Spleen (tissue), 11 donors: ENCODE results near the gene MSI2. TPM values are rescaled to one million over a fixed set of nuclear protein-coding genes. Genes with fewer than 3 reads are reported as not detected.

Source experiments
- DNase-seq: peaks from one replicate; pipeline ENCODE4 v3.0.0-alpha.2; 2020
- H3K27ac ChIP-seq, 8 donors: fragments of 200-600 bp; sonication (generic) in 7 of 8; 1 replicate in 4 of 8; 2 replicates in 4 of 8; pipeline versions ENCODE4 v1.5.0 to v1.8.0; 2016 to 2021; ENCODE audit warnings: inconsistent platforms in 4 of 8, mild to moderate bottlenecking in 4 of 8, moderate library complexity in 1 of 8
- H3K27me3 ChIP-seq, 7 donors: fragments of 200-600 bp; sonication (generic) in 6 of 7; replicated peaks in 1 of 7; 1 replicate in 4 of 7; 2 replicates in 3 of 7; pipeline versions ENCODE4 v1.5.0 to v1.8.0; 2016 to 2021; ENCODE audit warnings: inconsistent platforms in 3 of 7, mild to moderate bottlenecking in 1 of 7
- H3K36me3 ChIP-seq, 6 donors: fragments of 200-600 bp; sonication (generic) in 5 of 6; 1 replicate in 4 of 6; 2 replicates in 2 of 6; pipeline versions ENCODE4 v1.5.0 to v1.8.0; 2016 to 2021; ENCODE audit warnings: inconsistent platforms in 2 of 6
- H3K4me1 ChIP-seq, 6 donors: fragments of 200-600 bp; sonication (generic) in 5 of 6; 1 replicate in 3 of 6; 2 replicates in 3 of 6; pipeline versions ENCODE4 v1.5.0 to v1.8.0; 2016 to 2021; ENCODE audit warnings: inconsistent platforms in 3 of 6
- H3K4me3 ChIP-seq, 8 donors: fragments of 200-600 bp; sonication (generic) in 7 of 8; 1 replicate in 4 of 8; 2 replicates in 4 of 8; pipeline versions ENCODE4 v1.5.0 to v1.8.0; 2016 to 2021; ENCODE audit warnings: inconsistent platforms in 4 of 8, mild to moderate bottlenecking in 4 of 8, moderate library complexity in 2 of 8
- H3K9me3 ChIP-seq, 8 donors: fragments of 200-600 bp; sonication (generic) in 7 of 8; 1 replicate in 4 of 8; 2 replicates in 4 of 8; pipeline versions ENCODE4 v1.5.0 to v1.8.0; 2016 to 2021; ENCODE audit warnings: inconsistent platforms in 4 of 8
- CTCF ChIP-seq, 11 experiments: fragments of 200-600 bp in 7 of 11; fragments of 450-650 bp in 4 of 11; sonication (generic) in 4 of 11; IDR thresholded peaks in 8 of 11; conservative IDR thresholded peaks in 3 of 11; 1 replicate in 7 of 11; 2 replicates in 4 of 11; pipeline versions ENCODE4 v1.4.0 to v1.8.0; 2016 to 2021; ENCODE audit warnings: antibody characterized with exemption in 11 of 11, inconsistent platforms in 4 of 11, mild to moderate bottlenecking in 1 of 11
- POLR2A ChIP-seq, 3 donors: fragments of 450-650 bp; IDR thresholded peaks; one replicate each; pipeline ENCODE4 v1.5.1; 2017; ENCODE audit warnings: antibody characterized with exemption in 3 of 3, mild to moderate bottlenecking in 1 of 3
- POLR2AphosphoS5 ChIP-seq, 3 donors: sonication (generic); formaldehyde crosslinking; IDR thresholded peaks; one replicate each; pipeline ENCODE4 v1.5.1; 2017; ENCODE audit warnings: antibody characterized with exemption in 3 of 3
- WGBS, 5 donors: extraction: QIAGEN DNeasy Blood & Tissue Kit in 3 of 5; methylation state at CpG; one replicate each; pipeline versions ENCODE4 v1.1.5 to v1.1.7; 2013 to 2018; 5-methylcytosine and 5-hydroxymethylcytosine counted together
- intact Hi-C: fragments of 100-400 bp; cut with DNase I; formaldehyde crosslinking; loops from one replicate; pipeline ENCODE4 v1.15.0; 2023; ENCODE audit warnings: low total_unique reads
- polyA plus RNA-seq, 3 donors: library from polyadenylated mRNA; stranded (reverse); fragments of 200-250 nt; gene quantifications; one replicate each; pipeline ENCODE4 v1.2.1, GENCODE V29; 2013
- total RNA-seq, 7 donors: library from RNA; depleted of rRNA in 3 of 7; stranded (reverse); fragments of >200 nt in 3 of 7; fragmentation: NEBNext Ultra II Directional in 4 of 7; extraction: Animal tissue kit (Norgen Biotek cat#: 25700) in 4 of 7; gene quantifications; one replicate each; pipeline versions ENCODE4 v1.1.0 to v1.2.1, GENCODE V29; 2016 to 2021
- donor health status: healthy with polysubstance abuse.
- donor health status: DM: no; HTN: no; CAD: no; lungs with moderate emphysema.
- donor health status: DM: no; HTN: no; CAD: no.
- donor health status: Bipolar disorder and iron deficiency.
- donor health status: healthy.
- donor health status: DM: no; HTN: no; CAD: no.
- donor health status: DM: yes; HTN: yes; CAD: no.

Gene MSI2
- total and polyA plus RNA-seq, 10 donors = 9.8 to 131 (median 64.7) TPM

- Histone ChIP-seq H3K4me3 (no peak overlapping the region), H3K9me3 (no peaks in the 10 kb centered on the region), H3K4me1 (peaks cover 6 to 31% (median 18%) of the 10 kb centered on the region in 6 donors), H3K36me3 (peaks cover 0 to 52% (median 12%) of the 10 kb centered on the region in 6 donors), H3K27ac (no peak overlapping the region), H3K27me3 (no peaks in the 10 kb centered on the region)
- TF ChIP-seq POLR2AphosphoS5 (IDR thresholded peaks at IDR 0.05) = no peak
- no peak for TF ChIP-seq POLR2A (IDR thresholded peaks at IDR 0.05)
- no peak for TF ChIP-seq CTCF (IDR thresholded peaks at IDR 0.05 in 8 of 11, conservative IDR thresholded peaks at IDR 0.05 in 3 of 11)
- intact Hi-C loops = no loop called here
- no peak for DNase-seq
- WGBS, 5 donors = 90 to 99% (median 94%) methylated on average over 4 of the region's 4 CpGs
Measured at GRCh38 chr17:57404073-57404472, 147.8 kb downstream of the MSI2 start.

- Histone ChIP-seq H3K4me3 (no peak overlapping the region), H3K27me3 (no peaks in the 10 kb centered on the region), H3K4me1 (peaks cover 6 to 33% (median 18%) of the 10 kb centered on the region in 6 donors), H3K9me3 (no peaks in the 10 kb centered on the region), H3K27ac (no peak overlapping the region), H3K36me3 (peaks cover 0 to 52% (median 12%) of the 10 kb centered on the region in 6 donors)
- TF ChIP-seq POLR2AphosphoS5 (IDR thresholded peaks at IDR 0.05) (no peak), CTCF (IDR thresholded peaks at IDR 0.05 in 8 of 11, conservative IDR thresholded peaks at IDR 0.05 in 3 of 11) (no peak), POLR2A (IDR thresholded peaks at IDR 0.05) (no peak)
- 94 to 99% (median 96%) methylated on average over 6 of the region's 6 CpGs for WGBS, 5 donors
- intact Hi-C loops = no loop called here
- DNase-seq = no peak
Measured at GRCh38 chr17:57404795-57405490, 148.6 kb downstream of the MSI2 start.

GRCh38 chr17:57405491-57406072 lies 149.3 kb downstream of the MSI2 start:
- DNase-seq = no peak
- Histone ChIP-seq H3K4me1 (peaks cover 6 to 33% (median 18%) of the 10 kb centered on the region in 6 donors), H3K36me3 (peaks cover 0 to 52% (median 12%) of the 10 kb centered on the region in 6 donors), H3K9me3 (no peaks in the 10 kb centered on the region), H3K27ac (no peak overlapping the region), H3K27me3 (no peaks in the 10 kb centered on the region), H3K4me3 (no peak overlapping the region)
- no peak for TF ChIP-seq POLR2A (IDR thresholded peaks at IDR 0.05)
- no peak for TF ChIP-seq POLR2AphosphoS5 (IDR thresholded peaks at IDR 0.05)
- TF ChIP-seq CTCF (IDR thresholded peaks at IDR 0.05 in 8 of 11, conservative IDR thresholded peaks at IDR 0.05 in 3 of 11) = no peak
- WGBS, 5 donors = 86 to 93% (median 92%) methylated on average over 5 of the region's 5 CpGs
- intact Hi-C loops = no loop called here
